HG02870 (cell line): ENCODE data around the gene RFTN2.
"Not testable (repeated sequence)": the region's sequence is repeated elsewhere in the genome, so short reads cannot be mapped to it uniquely, and the experiment has no call there.

Source experiments
- ATAC-seq: cut with Tn5 transposase; IDR thresholded peaks from one replicate; pipeline ENCODE4 v1.9.1; 2021; ENCODE audit warnings: mild to moderate bottlenecking, moderate library complexity; ENCODE audit not compliant: unreplicated experiment

Gene RFTN2

DNA sequence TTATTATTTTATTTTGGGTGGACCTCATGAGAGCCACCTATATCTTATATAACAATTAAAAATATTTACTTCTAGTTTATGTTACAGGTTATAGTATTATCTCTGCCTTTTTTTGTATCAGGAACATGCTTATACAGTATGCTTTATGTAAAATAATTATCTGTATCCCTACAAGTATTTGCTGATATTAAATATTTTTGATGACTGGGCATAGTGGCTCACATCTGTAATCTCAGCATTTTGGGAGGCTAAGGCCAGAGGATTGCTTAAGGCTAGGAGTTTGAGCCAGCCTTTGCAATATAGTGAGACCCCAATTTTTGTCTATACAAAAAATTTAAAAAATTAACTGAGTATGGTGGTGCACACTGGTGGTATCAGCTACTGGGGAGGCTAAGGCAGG lies 119.9 kb downstream of the RFTN2 start:
- no peak for ATAC-seq

DNA sequence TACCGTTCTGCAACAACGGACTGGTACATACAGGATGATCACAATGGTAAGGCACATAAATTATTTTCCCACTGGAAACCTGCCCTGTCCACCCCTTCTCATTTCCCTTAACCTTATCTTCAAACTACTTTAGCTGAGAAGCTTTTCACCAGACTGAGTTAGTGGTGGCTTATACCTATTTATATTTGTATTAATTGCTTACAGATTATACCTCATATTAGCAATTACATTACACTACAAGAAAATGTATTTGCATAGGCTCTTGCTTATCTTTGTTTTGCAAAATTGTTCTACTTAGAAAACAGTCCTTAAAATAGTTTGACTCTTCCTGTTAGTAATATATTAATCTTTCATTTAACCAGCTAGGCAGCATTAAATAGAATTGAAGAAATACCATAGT lies 124.1 kb downstream of the RFTN2 start:
- ATAC-seq: not testable (repeated sequence)

- no peak for ATAC-seq
Observed at GRCh38 chr2:197548582-197548981, 126.8 kb downstream of the RFTN2 start.

GRCh38 chr2:197547163-197547900 lies 128.1 kb downstream of the RFTN2 start:
- ATAC-seq: no peak

DNA sequence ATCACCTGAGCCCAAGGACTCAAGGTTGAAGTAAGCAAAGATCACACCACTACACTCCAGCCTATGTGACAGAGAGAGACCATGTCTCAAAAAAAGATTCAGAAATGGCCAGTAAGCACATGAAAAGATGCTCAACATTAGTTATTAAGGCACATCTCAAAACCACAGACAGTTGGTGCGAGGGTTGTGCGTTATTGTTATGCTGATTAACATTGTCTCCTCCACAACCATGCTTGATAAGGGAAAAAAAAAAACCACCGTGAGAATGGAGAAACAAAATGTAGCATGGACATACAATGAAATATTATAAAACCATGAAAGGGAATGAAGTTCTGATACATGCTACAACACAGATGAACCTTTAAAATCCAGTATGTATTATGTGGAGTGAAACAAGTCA lies 132.2 kb downstream of the RFTN2 start:
- ATAC-seq: no peak

DNA sequence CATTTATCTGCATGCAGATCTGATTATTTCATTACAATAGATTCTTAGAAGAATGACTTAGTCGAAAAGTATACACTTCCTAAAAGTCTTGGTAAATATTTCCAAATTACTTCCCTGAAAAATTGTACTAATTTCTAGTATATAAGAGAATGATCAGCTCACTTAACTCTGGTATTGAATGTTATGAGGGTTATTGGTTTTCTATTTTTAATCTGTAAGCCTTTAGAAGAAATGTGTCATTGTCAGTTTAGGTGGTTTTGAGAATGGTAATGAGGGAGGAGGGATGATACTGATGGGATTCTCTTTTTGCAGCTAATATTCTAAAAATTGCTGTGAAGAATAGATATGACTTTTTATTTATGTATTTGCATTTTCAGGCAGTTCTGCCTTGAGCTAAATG lies 135.7 kb downstream of the RFTN2 start:
- no peak for ATAC-seq

DNA sequence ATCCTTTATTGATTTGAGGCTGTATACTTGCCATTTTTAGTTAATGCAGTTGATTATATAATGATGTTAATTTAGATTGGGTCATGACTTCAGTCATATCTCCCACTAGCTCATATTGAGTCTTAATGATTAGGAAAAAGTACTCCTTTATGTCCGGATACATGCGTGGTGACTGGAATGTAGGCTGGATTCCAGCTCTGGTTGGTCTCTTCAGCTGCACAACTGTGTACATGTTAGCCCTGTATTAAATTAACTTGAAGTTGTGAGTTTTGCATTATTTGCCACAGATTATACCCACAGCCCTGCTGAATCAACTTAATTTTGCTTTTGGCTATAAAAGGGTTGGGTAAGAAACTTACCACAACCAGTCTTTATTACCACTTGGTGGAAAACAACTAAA lies 137.0 kb downstream of the RFTN2 start:
- ATAC-seq: no peak
